ENCODE data around the gene DPCD. TPM values are rescaled to one million over a fixed set of nuclear protein-coding genes. Genes with fewer than 3 reads are reported as not detected.
A peak's percentile ranks its signal among the peaks of the same experiment; 100 is the strongest.

DPCD gene
- total and polyA plus RNA-seq, 12 donors = 12.9 to 46.8 (median 25.6) TPM

- no peak for TF ChIP-seq CTCF (IDR thresholded peaks at IDR 0.05)
- no peaks in the 10 kb centered on the region for H3K27me3 ChIP-seq
- WGBS, 2 donors = 88 to 90% methylated on average over 6 of the region's 6 CpGs
- ATAC-seq (peak in 1 of 8 donors; percentile 31), DNase-seq (no peak)
- intact Hi-C loops (cut with DNase I) = no loop called here
- H3K27ac ChIP-seq = no peak overlapping the region
- H3K4me3 ChIP-seq = no peak overlapping the region
- no peaks in the 10 kb centered on the region for H3K9me3 ChIP-seq
- H3K4me1 ChIP-seq = peaks cover 0 to 11% (median 0%) of the 10 kb centered on the region in 9 donors
- H3K36me3 ChIP-seq = peaks cover 0 to 83% (median 35%) of the 10 kb centered on the region in 9 donors
Observed at GRCh38 chr10:101612086-101612485, 24.0 kb downstream of the DPCD start.

- no peak for ATAC-seq
- no peak for TF ChIP-seq CTCF (IDR thresholded peaks at IDR 0.05)
Observed at GRCh38 chr10:101612872-101613271, 24.8 kb downstream of the DPCD start.

GRCh38 chr10:101613646-101614045, 25.5 kb downstream of the DPCD start:
- Histone ChIP-seq H3K36me3 (peaks cover 0 to 83% (median 29%) of the 10 kb centered on the region in 9 donors), H3K27me3 (no peaks in the 10 kb centered on the region), H3K27ac (no peak overlapping the region), H3K4me1 (peaks cover 0 to 11% (median 4%) of the 10 kb centered on the region in 9 donors), H3K9me3 (no peaks in the 10 kb centered on the region), H3K4me3 (no peak overlapping the region)
- intact Hi-C loops (cut with DNase I) = no loop called here
- WGBS, 2 donors = 97 to 98% methylated on average over 3 of the region's 3 CpGs
- DNase-seq = no peak
- no peak for ATAC-seq
- TF ChIP-seq CTCF (IDR thresholded peaks at IDR 0.05) = no peak

More at GRCh38 chr10:101612872-101613271, 24.8 kb downstream of the DPCD start:
- intact Hi-C loops (cut with DNase I) = no loop called here
- H3K9me3 ChIP-seq = no peaks in the 10 kb centered on the region
- H3K27ac ChIP-seq = no peak overlapping the region
- peaks cover 0 to 11% (median 4%) of the 10 kb centered on the region in 9 donors for H3K4me1 ChIP-seq
- 81 to 83% methylated on average over 10 of the region's 10 CpGs for WGBS, 2 donors
- H3K27me3 ChIP-seq = no peaks in the 10 kb centered on the region
- no peak for DNase-seq
- H3K4me3 ChIP-seq = no peak overlapping the region
- H3K36me3 ChIP-seq = peaks cover 0 to 83% (median 29%) of the 10 kb centered on the region in 9 donors

GRCh38 chr10:101614663-101615524, 26.8 kb downstream of the DPCD start:
- no peak overlapping the region for H3K4me3 ChIP-seq
- H3K27ac ChIP-seq = no peak overlapping the region
- H3K9me3 ChIP-seq = no peaks in the 10 kb centered on the region
- DNase-seq (no peak), ATAC-seq (no peak)
- intact Hi-C loops (cut with DNase I) = no loop called here
- H3K4me1 ChIP-seq = peaks cover 0 to 11% (median 4%) of the 10 kb centered on the region in 9 donors
- peaks cover 0 to 83% (median 17%) of the 10 kb centered on the region in 9 donors for H3K36me3 ChIP-seq
- no peaks in the 10 kb centered on the region for H3K27me3 ChIP-seq
- 77 to 78% methylated on average over 13 of the region's 13 CpGs for WGBS, 2 donors
- TF ChIP-seq CTCF (IDR thresholded peaks at IDR 0.05) = no peak

Data from heart right ventricle (tissue), 16 donors.